Skeletal muscle satellite cell (primary cell): Measurements from ENCODE around the gene PTTG1. TPM values are rescaled to one million over a fixed set of nuclear protein-coding genes. Genes with fewer than 3 reads are reported as not detected.

Experiments
- H3K27me3 ChIP-seq: 2 replicates; pipeline ENCODE4 v1.7.0; 2013; ENCODE audit warnings: low read length; ENCODE audit not compliant: control insufficient read depth, insufficient read depth
- H3K36me3 ChIP-seq: 2 replicates; pipeline ENCODE4 v1.7.0; 2013; ENCODE audit warnings: mild to moderate bottlenecking, control low read depth, low read length; ENCODE audit not compliant: insufficient read depth
- H3K4me1 ChIP-seq: 2 replicates; pipeline ENCODE4 v1.7.0; 2013; ENCODE audit warnings: low read length; ENCODE audit not compliant: control insufficient read depth, insufficient read depth
- H3K4me2 ChIP-seq: 2 replicates; pipeline ENCODE4 v1.7.0; 2013; ENCODE audit warnings: mild to moderate bottlenecking, low read length
- H3K4me3 ChIP-seq: 2 replicates; pipeline ENCODE4 v1.7.0; 2013; ENCODE audit warnings: low read length
- H3K9ac ChIP-seq: 2 replicates; pipeline ENCODE4 v1.7.0; 2013; ENCODE audit warnings: mild to moderate bottlenecking, low read depth, low read length, moderate library complexity
- H3K9me3 ChIP-seq: replicated peaks from 2 replicates; pipeline ENCODE4 v1.7.0; 2013; ENCODE audit warnings: mild to moderate bottlenecking, control low read depth, low read length
- total RNA-seq: library from RNA; depleted of rRNA; stranded (reverse); fragments of >200 nt; gene quantifications from 2 replicates; pipeline ENCODE4 v1.2.3, GENCODE V29; 2012; rRNA removed

Gene PTTG1
- total RNA-seq = 144 and 177 TPM in 2 replicates

DNA sequence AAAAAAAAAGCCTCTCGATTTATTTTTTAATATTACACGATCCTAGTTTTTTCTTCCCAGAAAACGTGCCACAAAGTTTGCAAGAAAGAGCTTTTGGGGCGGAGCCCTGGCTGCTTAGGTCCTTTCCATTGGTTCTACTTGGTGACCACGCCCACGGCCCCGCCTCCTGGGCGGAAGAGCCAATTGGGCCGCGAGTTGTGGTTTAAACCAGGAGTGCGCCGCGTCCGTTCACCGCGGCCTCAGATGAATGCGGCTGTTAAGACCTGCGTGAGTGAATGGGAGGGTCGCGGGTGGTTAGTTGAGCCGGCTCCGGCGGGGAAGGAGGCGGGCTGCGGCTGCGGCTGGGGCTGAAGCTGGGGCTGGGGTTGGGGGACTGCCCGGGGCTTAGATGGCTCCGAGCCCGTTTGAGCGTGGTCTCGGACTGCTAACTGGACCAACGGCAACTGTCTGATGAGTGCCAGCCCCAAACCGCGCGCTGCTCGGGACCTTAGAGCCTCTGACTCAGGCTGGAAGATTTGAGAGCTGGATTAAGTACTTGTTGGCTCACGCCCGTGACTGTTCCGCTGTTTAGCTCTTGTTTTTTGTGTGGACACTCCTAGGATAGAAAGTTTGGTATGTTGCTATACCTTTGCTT, at the start of gene PTTG1:
TSS of gene PTTG1 (plus strand) at position 231 of the 634 bp plus-strand sequence. CDS start 458 bp downstream, outside the sequence.
- no peaks in the 10 kb centered on the region for H3K27me3 ChIP-seq
- H3K9ac ChIP-seq = peak within 1 kb of the TSS; percentile 74
- no peaks in the 10 kb centered on the region for H3K9me3 ChIP-seq
- peak within 1 kb of the TSS; percentile 81 for H3K4me2 ChIP-seq
- H3K4me3 ChIP-seq = peak within 1 kb of the TSS; percentile 79
- H3K4me1 ChIP-seq = peaks cover 42% of the 10 kb centered on the region
- no peaks in the 10 kb centered on the region for H3K36me3 ChIP-seq

DNA sequence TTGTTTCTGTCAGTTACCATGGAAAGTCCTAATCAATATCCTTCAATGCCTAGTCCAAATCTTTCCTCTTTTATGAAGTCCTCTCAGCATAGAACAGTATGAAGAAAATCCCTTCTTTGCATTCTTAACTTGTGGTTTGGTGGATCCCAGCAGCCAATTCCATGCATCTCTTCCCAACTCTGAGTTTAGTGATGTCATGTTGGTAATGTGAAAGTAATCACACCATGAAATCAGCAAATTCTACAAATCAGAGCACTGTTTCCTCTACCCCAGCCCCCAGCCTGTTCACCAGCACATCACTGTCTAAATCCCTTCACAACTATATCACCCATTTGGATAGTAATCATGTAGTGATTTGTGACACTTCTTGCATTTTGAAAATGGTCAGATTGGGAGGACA, 46.5 kb upstream of the PTTG1 start:
- Histone ChIP-seq H3K4me3 (no peak overlapping the region), H3K4me1 (peaks cover 6% of the 10 kb centered on the region), H3K27me3 (peaks cover 45% of the 10 kb centered on the region), H3K4me2 (no peak overlapping the region), H3K9me3 (no peaks in the 10 kb centered on the region), H3K36me3 (no peaks in the 10 kb centered on the region), H3K9ac (no peak overlapping the region)

DNA sequence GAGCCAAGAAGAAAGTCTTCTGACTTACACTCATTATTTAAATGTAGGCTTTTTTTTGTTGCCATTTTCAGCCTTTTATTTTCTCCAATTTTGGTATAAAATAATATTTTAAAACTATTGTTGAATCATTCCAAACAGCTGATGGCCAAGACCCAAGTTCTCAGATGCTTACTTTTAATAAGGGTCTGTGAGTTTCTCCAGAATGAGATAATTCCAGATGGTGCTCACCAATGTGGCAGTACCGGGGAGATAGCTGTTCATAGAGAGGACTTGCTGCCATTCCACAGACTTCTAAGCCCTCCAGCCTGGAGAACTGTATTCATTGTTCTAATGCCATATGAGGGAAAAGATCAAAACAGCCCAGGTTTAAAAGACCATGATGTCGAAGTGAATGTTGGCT, 46.0 kb upstream of the PTTG1 start:
- Histone ChIP-seq H3K4me3 (no peak overlapping the region), H3K9ac (no peak overlapping the region), H3K27me3 (peaks cover 44% of the 10 kb centered on the region), H3K4me1 (peaks cover 2% of the 10 kb centered on the region), H3K4me2 (no peak overlapping the region), H3K9me3 (no peaks in the 10 kb centered on the region), H3K36me3 (no peaks in the 10 kb centered on the region)

DNA sequence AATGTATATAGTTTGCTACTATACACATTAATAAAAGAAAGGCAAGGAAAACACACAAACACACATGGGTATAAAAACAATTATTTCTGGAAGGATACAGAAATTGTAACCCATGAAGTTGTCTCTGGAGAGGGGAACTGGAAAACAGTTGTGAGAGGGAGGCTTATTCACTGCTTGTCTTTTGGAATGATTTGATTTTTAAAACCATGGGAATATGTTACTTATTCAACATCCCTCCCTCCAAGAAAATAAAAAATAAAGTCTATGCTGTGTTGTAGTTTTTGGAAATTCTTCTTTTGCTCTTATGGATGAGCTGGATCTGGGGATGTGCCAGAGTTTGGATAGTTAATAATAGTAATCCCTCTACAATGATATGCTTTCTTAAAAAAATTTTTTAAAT, 45.2 kb upstream of the PTTG1 start:
- no peaks in the 10 kb centered on the region for H3K36me3 ChIP-seq
- no peak overlapping the region for H3K9ac ChIP-seq
- H3K4me3 ChIP-seq = no peak overlapping the region
- no peak overlapping the region for H3K4me2 ChIP-seq
- H3K27me3 ChIP-seq = peaks cover 39% of the 10 kb centered on the region
- H3K4me1 ChIP-seq = no peaks in the 10 kb centered on the region
- H3K9me3 ChIP-seq = no peaks in the 10 kb centered on the region

DNA sequence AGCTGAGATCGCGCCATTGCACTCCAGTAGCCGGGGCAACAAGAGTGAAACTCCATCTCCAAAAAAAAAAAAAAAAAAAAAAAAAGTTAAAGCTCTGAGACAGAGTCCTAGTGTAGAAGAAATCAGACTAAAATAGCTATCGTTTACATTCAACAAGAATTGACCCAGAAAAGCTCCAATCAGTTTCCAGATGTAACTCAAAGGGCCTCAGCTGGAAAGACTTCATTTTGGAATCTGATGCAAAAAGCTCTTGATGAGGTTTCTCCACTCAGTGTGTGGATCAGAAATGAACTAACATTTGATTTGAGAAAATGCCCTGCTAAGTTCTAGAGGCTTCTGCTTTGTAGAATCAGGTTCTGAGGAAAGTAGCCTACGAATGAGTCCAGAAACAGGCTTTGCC, 44.0 kb upstream of the PTTG1 start:
- Histone ChIP-seq H3K4me2 (no peak overlapping the region), H3K9ac (no peak overlapping the region), H3K27me3 (peaks cover 29% of the 10 kb centered on the region), H3K4me3 (no peak overlapping the region), H3K36me3 (no peaks in the 10 kb centered on the region), H3K9me3 (no peaks in the 10 kb centered on the region), H3K4me1 (no peaks in the 10 kb centered on the region)

DNA sequence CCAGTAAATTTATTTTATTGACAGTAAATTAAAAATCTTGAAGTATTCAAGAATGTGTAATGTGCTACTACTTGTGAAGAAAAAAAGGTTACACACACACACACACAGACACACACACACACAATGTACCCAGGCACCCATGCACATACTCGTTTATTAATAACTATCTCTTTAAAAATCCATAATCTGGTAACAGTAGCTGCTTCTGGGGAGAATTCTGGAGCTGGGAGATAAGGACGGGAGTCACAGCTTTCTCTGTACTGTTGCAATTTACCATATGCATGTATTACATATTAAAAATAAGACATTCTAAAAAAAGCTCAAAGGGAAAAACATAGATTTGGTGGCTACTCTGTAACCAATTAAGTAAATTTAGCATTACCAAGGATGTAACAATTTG, 43.3 kb upstream of the PTTG1 start:
- Histone ChIP-seq H3K36me3 (no peaks in the 10 kb centered on the region), H3K4me1 (no peaks in the 10 kb centered on the region), H3K9ac (no peak overlapping the region)

DNA sequence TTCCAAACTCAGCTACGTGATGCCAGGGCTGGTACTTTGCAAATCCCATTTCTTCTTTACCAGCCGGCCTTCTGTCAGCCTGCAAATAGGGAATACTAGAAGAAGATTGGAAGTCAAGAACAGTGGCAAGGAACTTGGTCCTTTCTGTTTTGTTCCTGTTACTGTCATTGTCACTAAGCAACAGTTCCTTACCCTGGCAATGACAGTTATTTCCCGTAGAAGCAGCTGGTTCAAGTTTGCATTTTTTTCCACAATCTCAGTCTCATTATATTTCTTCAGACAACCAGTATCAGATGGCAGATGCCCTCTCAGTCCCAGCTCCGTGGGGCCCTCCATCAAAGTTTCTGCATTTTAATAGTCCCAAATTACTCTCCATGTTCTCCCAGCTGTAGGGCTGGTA, 42.1 kb upstream of the PTTG1 start:
- H3K9me3 ChIP-seq = no peaks in the 10 kb centered on the region
- H3K9ac ChIP-seq = no peak overlapping the region
- H3K4me1 ChIP-seq = no peaks in the 10 kb centered on the region
- H3K4me2 ChIP-seq = no peak overlapping the region
- no peak overlapping the region for H3K4me3 ChIP-seq
- no peaks in the 10 kb centered on the region for H3K36me3 ChIP-seq
- H3K27me3 ChIP-seq = peaks cover 10% of the 10 kb centered on the region

More for the DNA sequence above, 43.3 kb upstream of the PTTG1 start:
- H3K4me3 ChIP-seq = no peak overlapping the region
- peaks cover 22% of the 10 kb centered on the region for H3K27me3 ChIP-seq
- no peaks in the 10 kb centered on the region for H3K9me3 ChIP-seq
- H3K4me2 ChIP-seq = no peak overlapping the region

DNA sequence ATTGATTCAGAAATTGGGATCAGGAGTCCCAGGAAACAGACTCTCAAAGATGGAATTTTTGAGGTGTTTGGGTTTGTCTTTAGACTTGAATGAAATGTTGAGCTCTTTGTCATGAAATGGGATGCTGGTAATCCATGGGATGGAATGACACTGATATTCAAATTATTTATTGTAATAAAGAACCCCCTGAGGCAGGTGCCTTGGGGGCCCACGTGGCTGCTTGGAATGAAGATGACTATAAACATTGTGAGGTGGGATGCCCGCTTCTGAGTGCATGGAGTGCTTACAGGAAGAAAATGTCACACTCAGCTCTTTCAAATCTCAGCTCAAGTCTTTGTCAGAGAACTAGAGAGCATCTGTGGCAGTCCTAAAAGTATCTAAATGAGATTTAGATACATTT, 41.6 kb upstream of the PTTG1 start:
- no peak overlapping the region for H3K4me2 ChIP-seq
- no peaks in the 10 kb centered on the region for H3K4me1 ChIP-seq
- H3K36me3 ChIP-seq = no peaks in the 10 kb centered on the region
- H3K4me3 ChIP-seq = no peak overlapping the region
- H3K9ac ChIP-seq = no peak overlapping the region
- peaks cover 5% of the 10 kb centered on the region for H3K27me3 ChIP-seq
- H3K9me3 ChIP-seq = no peaks in the 10 kb centered on the region

DNA sequence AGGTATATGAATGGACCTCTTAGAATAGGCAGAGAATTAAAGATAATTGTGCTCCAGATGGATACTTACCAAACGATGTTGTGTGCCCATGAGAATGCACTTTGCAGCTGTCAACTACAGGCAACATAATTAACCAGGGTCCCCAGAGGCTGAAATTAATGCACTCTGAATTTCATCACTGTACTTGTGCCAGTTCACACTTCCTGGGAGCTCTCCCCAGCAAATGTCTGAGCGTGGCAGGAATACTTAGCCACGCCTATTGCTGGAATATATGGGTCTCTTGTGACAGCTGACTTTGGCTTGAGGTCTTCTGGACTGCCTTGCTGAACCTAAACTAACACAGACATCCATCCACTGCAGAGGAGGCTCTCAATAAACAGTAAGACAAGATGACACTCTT, 39.3 kb upstream of the PTTG1 start:
- H3K9ac ChIP-seq = no peak overlapping the region
- no peak overlapping the region for H3K4me3 ChIP-seq
- H3K4me2 ChIP-seq = no peak overlapping the region
- no peaks in the 10 kb centered on the region for H3K9me3 ChIP-seq
- no peaks in the 10 kb centered on the region for H3K36me3 ChIP-seq
- no peaks in the 10 kb centered on the region for H3K27me3 ChIP-seq
- no peaks in the 10 kb centered on the region for H3K4me1 ChIP-seq

DNA sequence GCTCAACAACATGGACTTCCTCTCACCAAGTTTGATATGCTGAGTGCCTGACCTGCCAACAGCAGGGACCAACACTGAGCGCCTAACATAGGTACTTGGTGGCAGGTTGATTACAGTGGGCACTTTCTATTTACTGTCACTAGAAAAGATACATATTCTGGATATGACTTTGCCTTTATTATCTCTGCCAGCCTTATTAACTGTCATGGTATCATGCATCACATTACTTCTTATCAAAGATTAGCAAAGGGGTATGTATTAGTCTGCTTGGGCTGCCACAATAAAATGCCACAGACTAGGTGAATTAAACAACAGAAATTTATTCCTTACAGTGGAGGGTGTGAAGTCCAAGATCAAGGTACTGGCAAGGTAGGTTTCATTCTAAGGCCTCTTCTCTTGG, 37.0 kb upstream of the PTTG1 start:
- Histone ChIP-seq H3K9me3 (peaks cover 5% of the 10 kb centered on the region), H3K4me3 (no peak overlapping the region), H3K4me1 (no peaks in the 10 kb centered on the region), H3K4me2 (no peak overlapping the region), H3K9ac (no peak overlapping the region), H3K36me3 (no peaks in the 10 kb centered on the region), H3K27me3 (no peaks in the 10 kb centered on the region)

DNA sequence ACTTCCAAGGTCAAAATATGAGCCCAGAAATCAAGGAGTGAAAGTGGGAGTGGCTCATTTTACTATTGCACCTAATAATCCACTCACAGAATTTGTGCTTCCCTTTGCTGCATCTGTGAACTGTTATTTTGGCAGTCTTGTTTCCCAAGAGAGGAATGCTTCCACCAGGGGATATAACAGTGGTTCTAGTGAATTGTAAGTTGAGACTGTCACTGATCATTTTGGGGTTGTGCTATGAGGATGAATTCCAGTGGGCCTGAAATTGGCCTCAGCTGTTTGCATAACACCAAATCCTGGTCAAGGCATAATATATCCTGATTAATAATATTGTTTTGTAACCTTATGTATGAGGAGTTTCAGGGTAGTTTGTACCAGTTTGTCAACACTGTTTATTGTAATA, 36.2 kb upstream of the PTTG1 start:
- H3K36me3 ChIP-seq = no peaks in the 10 kb centered on the region
- no peaks in the 10 kb centered on the region for H3K4me1 ChIP-seq
- no peak overlapping the region for H3K4me2 ChIP-seq
- H3K9me3 ChIP-seq = peaks cover 5% of the 10 kb centered on the region
- H3K4me3 ChIP-seq = no peak overlapping the region
- H3K9ac ChIP-seq = no peak overlapping the region
- no peaks in the 10 kb centered on the region for H3K27me3 ChIP-seq

DNA sequence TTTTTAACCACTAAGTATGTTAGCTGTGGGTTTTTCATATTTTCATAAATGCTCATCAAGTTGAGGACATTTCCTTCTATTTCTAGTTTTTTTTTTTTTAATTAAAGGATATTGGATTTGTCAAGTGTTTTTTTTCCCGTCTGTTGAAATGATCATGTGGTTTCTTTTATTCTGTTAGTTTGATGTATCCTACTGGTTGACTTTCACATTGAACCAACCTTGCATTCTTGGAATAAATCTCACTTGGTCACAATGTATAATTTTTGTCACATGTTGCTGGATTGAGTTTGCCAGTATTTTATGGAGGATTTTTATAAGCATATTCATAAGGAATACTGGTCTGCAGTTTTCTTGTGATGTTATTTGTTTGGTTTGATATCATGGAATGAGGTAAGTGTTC, 34.2 kb upstream of the PTTG1 start:
- no peak overlapping the region for H3K4me3 ChIP-seq
- peaks cover 5% of the 10 kb centered on the region for H3K9me3 ChIP-seq

More for the DNA sequence above, 34.2 kb upstream of the PTTG1 start:
- H3K4me1 ChIP-seq = no peaks in the 10 kb centered on the region
- no peaks in the 10 kb centered on the region for H3K36me3 ChIP-seq
- no peaks in the 10 kb centered on the region for H3K27me3 ChIP-seq
- no peak overlapping the region for H3K9ac ChIP-seq
- H3K4me2 ChIP-seq = no peak overlapping the region
